Parathyroid adenoma (tissue), 2 donors: Measurements from ENCODE around the gene SUMF2.
A peak's percentile ranks its signal among the peaks of the same experiment; 100 is the strongest.
"Not testable (repeated sequence)": the region's sequence is repeated elsewhere in the genome, so short reads cannot be mapped to it uniquely, and the experiment has no call there.

Experiments used
- H2AFZ ChIP-seq: fragments of 300-600 bp; sonication (generic); one replicate; pipeline ENCODE4 v1.7.0; 2017; ENCODE audit warnings: antibody characterized with exemption, mild to moderate bottlenecking
- H3K27ac ChIP-seq: fragments of 300-600 bp; sonication (generic); one replicate; pipeline ENCODE4 v1.7.0; 2017
- H3K27me3 ChIP-seq: fragments of 300-600 bp; sonication (generic); one replicate; pipeline ENCODE4 v1.7.0; 2017; ENCODE audit warnings: low read length; ENCODE audit not compliant: control insufficient read depth, insufficient read depth
- H3K36me3 ChIP-seq: fragments of 300-600 bp; sonication (generic); one replicate; pipeline ENCODE4 v1.7.0; 2017; ENCODE audit warnings: low read length; ENCODE audit not compliant: control insufficient read depth, insufficient read depth
- H3K4me1 ChIP-seq: fragments of 300-600 bp; sonication (generic); one replicate; pipeline ENCODE4 v1.7.0; 2017; ENCODE audit warnings: control low read depth
- H3K4me2 ChIP-seq: fragments of 300-600 bp; sonication (generic); one replicate; pipeline ENCODE4 v1.7.0; 2017; ENCODE audit warnings: low read length
- H3K4me3 ChIP-seq: fragments of 300-600 bp; sonication (generic); one replicate; pipeline ENCODE4 v1.7.0; 2017; ENCODE audit warnings: low read depth, low read length
- H3K79me2 ChIP-seq: fragments of 300-600 bp; sonication (generic); one replicate; pipeline ENCODE4 v1.7.0; 2017; ENCODE audit warnings: control low read depth
- H3K9ac ChIP-seq: fragments of 300-600 bp; sonication (generic); one replicate; pipeline ENCODE4 v1.7.0; 2017; ENCODE audit warnings: mild to moderate bottlenecking
- H3K9me3 ChIP-seq: fragments of 300-600 bp; sonication (generic); one replicate; pipeline ENCODE4 v1.7.0; 2017; ENCODE audit warnings: low read length; ENCODE audit not compliant: control insufficient read depth
- CTCF ChIP-seq: fragments of 300-600 bp; sonication (generic); IDR thresholded peaks from one replicate; pipeline ENCODE4 v1.7.0; 2017; ENCODE audit warnings: antibody characterized with exemption, mild to moderate bottlenecking
- donor health status: primary hyperparathyroidism.

SUMF2 gene

GRCh38 chr7:56106108-56107073 lies 42.3 kb downstream of the SUMF2 start, which contains the start of gene CHCHD2:
TSS of gene CHCHD2 (minus strand) at chr7:56106476. CDS start at chr7:56106413, 63 bp downstream.
- peaks cover 10% of the 10 kb centered on the region for H3K79me2 ChIP-seq
- no peak for TF ChIP-seq CTCF
- H2AFZ ChIP-seq = peak within 1 kb of the TSS; percentile 93
- peak within 1 kb of the TSS; percentile 97 for H3K9ac ChIP-seq
- no peaks in the 10 kb centered on the region for H3K4me1 ChIP-seq
- H3K4me2 ChIP-seq = peak within 1 kb of the TSS; percentile 73
- peak within 1 kb of the TSS; percentile 96 for H3K27ac ChIP-seq
- H3K9me3 ChIP-seq = no peaks in the 10 kb centered on the region
- no peaks in the 10 kb centered on the region for H3K27me3 ChIP-seq
- no peaks in the 10 kb centered on the region for H3K36me3 ChIP-seq
- peak within 1 kb of the TSS; percentile 95 for H3K4me3 ChIP-seq

DNA sequence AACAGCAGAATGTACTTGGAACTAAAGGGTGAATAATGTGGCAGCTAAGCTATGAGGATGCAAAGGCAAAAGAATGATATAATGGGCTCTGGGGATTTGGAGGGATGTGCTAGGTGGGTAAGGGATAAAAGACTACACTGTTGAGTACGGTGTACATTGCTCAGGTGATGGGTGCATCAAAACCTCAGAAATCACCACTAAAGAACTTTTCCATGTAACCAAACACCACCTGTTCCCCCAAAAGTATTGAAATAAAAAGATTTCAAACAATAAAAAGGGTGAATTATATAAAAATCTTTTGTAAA lies 43.8 kb downstream of the SUMF2 start:
- H3K27ac ChIP-seq = no peak overlapping the region
- peak overlapping the region; percentile 3 for H2AFZ ChIP-seq
- H3K36me3 ChIP-seq = no peaks in the 10 kb centered on the region
- H3K9ac ChIP-seq = no peak overlapping the region
- no peak for TF ChIP-seq CTCF
- H3K4me2 ChIP-seq = no peak overlapping the region
- H3K9me3 ChIP-seq = no peaks in the 10 kb centered on the region
- no peaks in the 10 kb centered on the region for H3K27me3 ChIP-seq
- peaks cover 10% of the 10 kb centered on the region for H3K79me2 ChIP-seq
- H3K4me3 ChIP-seq = no peak overlapping the region
- H3K4me1 ChIP-seq = no peaks in the 10 kb centered on the region

GRCh38 chr7:56110611-56111010 lies 46.5 kb downstream of the SUMF2 start:
- no peaks in the 10 kb centered on the region for H3K27me3 ChIP-seq
- H3K9ac ChIP-seq = no peak overlapping the region
- H3K27ac ChIP-seq = no peak overlapping the region
- no peaks in the 10 kb centered on the region for H3K9me3 ChIP-seq
- no peak overlapping the region for H3K4me2 ChIP-seq
- H3K36me3 ChIP-seq = no peaks in the 10 kb centered on the region
- H3K79me2 ChIP-seq = peaks cover 6% of the 10 kb centered on the region
- H3K4me3 ChIP-seq = no peak overlapping the region
- no peaks in the 10 kb centered on the region for H3K4me1 ChIP-seq
- TF ChIP-seq CTCF = no peak
- H2AFZ ChIP-seq = no peak overlapping the region

GRCh38 chr7:56112244-56112643 lies 48.2 kb downstream of the SUMF2 start:
- not testable (repeated sequence) for H3K9ac ChIP-seq, H3K27me3 ChIP-seq, H3K27ac ChIP-seq, H3K36me3 ChIP-seq, H3K4me1 ChIP-seq, H2AFZ ChIP-seq, H3K79me2 ChIP-seq, H3K4me3 ChIP-seq, H3K9me3 ChIP-seq, H3K4me2 ChIP-seq

- Histone ChIP-seq H3K4me2 (peak within 1 kb of the TSS; percentile 71), H3K4me1 (no peaks in the 10 kb centered on the region), H3K79me2 (no peaks in the 10 kb centered on the region), H3K9ac (peak within 1 kb of the TSS; percentile 21), H3K27me3 (no peaks in the 10 kb centered on the region), H3K36me3 (no peaks in the 10 kb centered on the region), H3K9me3 (no peaks in the 10 kb centered on the region), H3K27ac (peak within 1 kb of the TSS; percentile 36), H3K4me3 (peak within 1 kb of the TSS; percentile 34), H2AFZ (peak within 1 kb of the TSS; percentile 98)
- peak; percentile 9 for TF ChIP-seq CTCF
Measured at GRCh38 chr7:56115852-56116538, 51.9 kb downstream of the SUMF2 start, which contains the start of gene NUPR2. TSS of gene NUPR2 (minus strand) at chr7:56116417. CDS start at chr7:56116314, 103 bp downstream.
